ENCODE measurements around the gene SCNN1G.
"Not testable (repeated sequence)": the region's sequence is repeated elsewhere in the genome, so short reads cannot be mapped to it uniquely, and the experiment has no call there.

The SCNN1G gene

DNA sequence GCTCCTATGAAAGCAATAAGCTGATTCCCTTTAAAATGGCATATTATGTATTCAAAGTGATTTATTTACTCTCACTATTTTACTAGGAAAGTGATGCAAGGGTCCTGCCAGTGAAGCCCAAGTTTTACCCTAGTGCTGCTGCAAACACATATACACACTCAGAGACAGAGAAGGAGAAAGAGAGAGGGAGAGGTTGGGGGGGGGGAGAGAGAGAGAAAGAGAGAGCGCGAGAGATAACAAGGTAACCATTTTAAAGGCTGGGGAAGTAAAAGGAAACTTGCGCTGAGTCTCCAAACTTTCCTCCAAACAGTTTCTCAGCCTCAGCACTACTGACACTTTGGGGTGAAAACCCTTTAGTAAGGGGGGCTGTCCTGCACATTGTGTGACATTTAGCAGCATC is 39.2 kb upstream of the SCNN1G start:
- H3K27ac ChIP-seq (ENCODE audit: low read depth in 2 of 2, low read length in 2 of 2), result no peak overlapping the region
- no peak overlapping the region for H3K4me3 ChIP-seq (ENCODE audit: low read length in 2 of 2)
- no peaks in the 10 kb centered on the region for H3K9me3 ChIP-seq (ENCODE audit: control insufficient read depth in 2 of 2, low read length in 2 of 2)
- no peaks in the 10 kb centered on the region for H3K27me3 ChIP-seq (ENCODE audit: control insufficient read depth in 2 of 2, insufficient read depth in 2 of 2, low read length in 2 of 2)
- H3K4me1 ChIP-seq (ENCODE audit: control insufficient read depth in 2 of 2, insufficient read depth in 2 of 2, low read length in 2 of 2), result peaks cover 4 to 13% of the 10 kb centered on the region in 2 donors
- no peaks in the 10 kb centered on the region for H3K36me3 ChIP-seq (ENCODE audit: control insufficient read depth in 2 of 2, insufficient read depth in 2 of 2, low read length in 2 of 2)
- H3K9ac ChIP-seq (ENCODE audit: low read depth in 1 of 2, low read length in 2 of 2), result no peak overlapping the region

DNA sequence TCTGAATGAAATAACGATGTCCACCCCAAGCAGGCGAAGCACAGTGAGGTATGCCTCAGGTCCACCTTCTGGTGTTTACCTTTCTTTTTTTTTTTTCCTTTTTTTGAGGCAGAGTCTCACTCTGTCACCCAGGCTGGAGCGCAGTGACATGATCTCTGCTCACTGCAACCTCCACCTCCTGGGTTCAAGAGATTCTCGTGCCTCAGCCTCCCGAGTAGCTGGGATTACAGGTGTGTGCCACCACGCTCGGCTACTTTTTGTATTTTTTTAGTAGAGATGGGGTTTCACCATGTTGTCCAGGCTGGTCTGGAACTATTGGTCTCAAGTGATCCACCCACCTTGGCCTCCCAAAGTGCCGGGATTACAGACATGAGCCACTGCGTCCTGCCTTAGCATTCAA is 38.2 kb upstream of the SCNN1G start:
- H3K9me3 ChIP-seq (ENCODE audit: control insufficient read depth in 2 of 2, low read length in 2 of 2); H3K9ac ChIP-seq (ENCODE audit: low read depth in 1 of 2, low read length in 2 of 2); H3K36me3 ChIP-seq (ENCODE audit: control insufficient read depth in 2 of 2, insufficient read depth in 2 of 2, low read length in 2 of 2); H3K27ac ChIP-seq (ENCODE audit: low read depth in 2 of 2, low read length in 2 of 2); H3K4me3 ChIP-seq (ENCODE audit: low read length in 2 of 2); H3K27me3 ChIP-seq (ENCODE audit: control insufficient read depth in 2 of 2, insufficient read depth in 2 of 2, low read length in 2 of 2): not testable (repeated sequence)
- H3K4me1 ChIP-seq (ENCODE audit: control insufficient read depth in 2 of 2, insufficient read depth in 2 of 2, low read length in 2 of 2), result peaks cover 5 to 14% of the 10 kb centered on the region in 2 donors

DNA sequence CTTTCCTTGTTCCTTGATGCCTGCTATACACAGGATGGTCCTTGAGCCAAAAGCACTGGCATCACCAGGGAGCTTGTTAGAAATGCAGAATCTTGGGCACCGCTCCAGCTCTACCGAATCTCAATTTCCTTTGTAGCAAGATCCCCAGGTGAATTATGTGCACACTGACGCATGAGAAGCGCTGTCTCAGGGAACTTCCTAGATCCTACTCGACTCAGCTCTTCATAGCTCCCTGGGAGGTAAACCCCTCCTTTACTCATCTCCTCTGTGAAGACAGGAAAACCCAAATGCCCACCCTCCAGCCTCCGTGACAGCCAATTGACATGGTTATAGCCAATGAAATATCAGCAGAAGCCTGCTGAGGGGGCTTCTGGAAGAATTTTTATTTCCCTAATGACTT is 37.4 kb upstream of the SCNN1G start:
- no peaks in the 10 kb centered on the region for H3K27me3 ChIP-seq (ENCODE audit: control insufficient read depth in 2 of 2, insufficient read depth in 2 of 2, low read length in 2 of 2)
- no peak overlapping the region for H3K27ac ChIP-seq (ENCODE audit: low read depth in 2 of 2, low read length in 2 of 2)
- no peaks in the 10 kb centered on the region for H3K36me3 ChIP-seq (ENCODE audit: control insufficient read depth in 2 of 2, insufficient read depth in 2 of 2, low read length in 2 of 2)
- no peak overlapping the region for H3K4me3 ChIP-seq (ENCODE audit: low read length in 2 of 2)
- H3K9ac ChIP-seq (ENCODE audit: low read depth in 1 of 2, low read length in 2 of 2), result no peak overlapping the region
- H3K9me3 ChIP-seq (ENCODE audit: control insufficient read depth in 2 of 2, low read length in 2 of 2), result no peaks in the 10 kb centered on the region
- H3K4me1 ChIP-seq (ENCODE audit: control insufficient read depth in 2 of 2, insufficient read depth in 2 of 2, low read length in 2 of 2), result peaks cover 10 to 19% of the 10 kb centered on the region in 2 donors

DNA sequence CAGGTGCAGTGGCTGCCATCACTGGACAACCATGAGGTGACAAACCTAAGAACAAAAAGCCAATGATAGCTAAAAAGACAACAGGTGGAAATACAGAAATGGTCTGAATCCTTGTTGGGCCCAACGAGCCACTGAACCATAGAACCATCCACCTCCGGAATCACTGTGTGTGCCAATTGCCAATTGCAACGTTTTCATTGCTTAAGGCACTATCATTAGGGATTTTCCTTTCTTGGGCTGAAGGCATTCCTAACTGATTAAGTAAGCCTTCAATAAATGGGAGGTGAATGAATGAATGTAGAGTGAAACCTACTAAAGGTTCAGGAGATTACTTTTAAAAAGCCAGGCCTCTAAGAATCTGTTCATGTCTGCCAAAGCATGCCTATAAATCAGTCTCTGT is 36.9 kb upstream of the SCNN1G start:
- Histone ChIP-seq H3K9me3 (ENCODE audit: control insufficient read depth in 2 of 2, low read length in 2 of 2) (no peaks in the 10 kb centered on the region), H3K36me3 (ENCODE audit: control insufficient read depth in 2 of 2, insufficient read depth in 2 of 2, low read length in 2 of 2) (no peaks in the 10 kb centered on the region), H3K4me1 (ENCODE audit: control insufficient read depth in 2 of 2, insufficient read depth in 2 of 2, low read length in 2 of 2) (peaks cover 10 to 19% of the 10 kb centered on the region in 2 donors), H3K27me3 (ENCODE audit: control insufficient read depth in 2 of 2, insufficient read depth in 2 of 2, low read length in 2 of 2) (no peaks in the 10 kb centered on the region), H3K27ac (ENCODE audit: low read depth in 2 of 2, low read length in 2 of 2) (no peak overlapping the region), H3K4me3 (ENCODE audit: low read length in 2 of 2) (no peak overlapping the region), H3K9ac (ENCODE audit: low read depth in 1 of 2, low read length in 2 of 2) (no peak overlapping the region)

DNA sequence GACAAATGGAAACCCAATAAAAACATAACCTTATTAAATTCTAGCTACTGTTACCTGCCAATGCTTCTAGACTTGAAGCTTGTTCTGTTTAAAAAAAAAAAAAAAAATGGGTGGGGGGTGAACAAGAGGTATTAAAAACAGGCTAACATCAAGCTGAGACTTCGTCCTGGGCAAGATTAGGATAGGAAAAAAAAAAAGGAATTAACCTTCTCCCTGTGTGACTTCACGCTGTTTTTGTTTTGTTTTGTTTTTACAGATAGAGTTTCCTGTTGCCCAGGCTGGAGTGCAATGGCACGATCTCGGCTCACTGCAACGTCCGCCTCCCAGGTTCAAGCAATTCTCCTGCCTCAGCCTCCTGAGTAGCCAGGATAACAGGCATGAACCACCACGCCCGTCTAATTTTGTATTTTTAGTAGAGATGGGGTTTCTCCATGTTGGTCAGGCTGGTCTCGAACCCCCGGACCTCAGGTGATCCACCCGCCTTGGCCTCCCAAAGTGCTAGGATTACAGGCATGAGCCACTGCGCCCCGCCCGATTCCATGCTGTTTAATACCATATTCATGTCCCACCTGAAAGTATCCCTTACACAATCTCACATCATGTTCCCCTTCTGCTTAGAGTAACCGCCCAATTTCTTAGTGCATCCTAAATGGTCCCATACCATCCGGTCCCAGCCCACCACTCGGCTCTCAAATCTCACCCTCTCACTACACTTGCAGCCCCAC is 35.5 kb upstream of the SCNN1G start:
- no peak overlapping the region for H3K4me3 ChIP-seq (ENCODE audit: low read length in 2 of 2)
- no peak overlapping the region for H3K27ac ChIP-seq (ENCODE audit: low read depth in 2 of 2, low read length in 2 of 2)
- H3K36me3 ChIP-seq (ENCODE audit: control insufficient read depth in 2 of 2, insufficient read depth in 2 of 2, low read length in 2 of 2), result no peaks in the 10 kb centered on the region
- H3K9ac ChIP-seq (ENCODE audit: low read depth in 1 of 2, low read length in 2 of 2), result no peak overlapping the region
- no peaks in the 10 kb centered on the region for H3K9me3 ChIP-seq (ENCODE audit: control insufficient read depth in 2 of 2, low read length in 2 of 2)
- no peaks in the 10 kb centered on the region for H3K27me3 ChIP-seq (ENCODE audit: control insufficient read depth in 2 of 2, insufficient read depth in 2 of 2, low read length in 2 of 2)
- peaks cover 10 to 16% of the 10 kb centered on the region in 2 donors for H3K4me1 ChIP-seq (ENCODE audit: control insufficient read depth in 2 of 2, insufficient read depth in 2 of 2, low read length in 2 of 2)

DNA sequence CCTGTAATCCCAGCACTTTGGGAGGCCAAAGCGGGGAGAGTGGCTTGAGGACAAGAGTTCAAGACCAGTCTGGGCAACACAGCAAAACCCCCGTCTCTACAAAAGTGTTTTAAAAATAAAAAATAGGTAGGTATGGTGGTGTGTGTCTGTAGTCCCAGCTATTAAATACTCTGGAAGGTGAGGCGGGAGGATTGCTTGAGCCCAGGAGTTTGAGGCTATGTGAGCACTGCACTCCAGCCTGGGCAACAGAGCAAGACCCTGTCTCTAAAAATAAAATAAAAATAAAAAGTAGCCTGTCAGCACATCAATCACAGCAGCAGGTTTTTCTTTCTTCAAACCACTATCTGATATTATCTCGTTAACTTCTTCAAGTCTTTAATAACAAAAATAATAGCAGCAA is 34.9 kb upstream of the SCNN1G start:
- H3K36me3 ChIP-seq (ENCODE audit: control insufficient read depth in 2 of 2, insufficient read depth in 2 of 2, low read length in 2 of 2), result no peaks in the 10 kb centered on the region
- peaks cover 0 to 2% of the 10 kb centered on the region in 2 donors for H3K27me3 ChIP-seq (ENCODE audit: control insufficient read depth in 2 of 2, insufficient read depth in 2 of 2, low read length in 2 of 2)
- no peaks in the 10 kb centered on the region for H3K9me3 ChIP-seq (ENCODE audit: control insufficient read depth in 2 of 2, low read length in 2 of 2)
- H3K9ac ChIP-seq (ENCODE audit: low read depth in 1 of 2, low read length in 2 of 2), result no peak overlapping the region
- H3K27ac ChIP-seq (ENCODE audit: low read depth in 2 of 2, low read length in 2 of 2), result no peak overlapping the region
- H3K4me3 ChIP-seq (ENCODE audit: low read length in 2 of 2), result peak overlapping the region in 1 of 2 donors; percentile 80
- H3K4me1 ChIP-seq (ENCODE audit: control insufficient read depth in 2 of 2, insufficient read depth in 2 of 2, low read length in 2 of 2), result peaks cover 10 to 16% of the 10 kb centered on the region in 2 donors

DNA sequence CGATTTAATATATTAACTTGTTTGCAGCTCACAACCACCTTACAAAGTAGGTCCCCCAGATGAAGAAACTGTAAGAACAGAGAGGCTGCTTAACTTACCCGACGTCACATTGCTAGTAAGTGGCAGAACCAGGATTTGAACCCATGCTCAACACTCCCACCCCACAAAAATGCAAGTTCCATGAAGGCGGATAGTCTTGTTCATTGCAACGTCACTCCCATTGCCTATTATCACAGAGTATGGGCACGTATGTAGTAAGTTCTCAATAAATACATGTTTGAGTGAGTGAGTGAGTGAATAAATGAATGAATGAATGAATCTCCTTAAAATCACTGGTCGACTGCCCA is 34.4 kb upstream of the SCNN1G start:
- no peaks in the 10 kb centered on the region for H3K36me3 ChIP-seq (ENCODE audit: control insufficient read depth in 2 of 2, insufficient read depth in 2 of 2, low read length in 2 of 2)
- H3K9ac ChIP-seq (ENCODE audit: low read depth in 1 of 2, low read length in 2 of 2), result peak overlapping the region in 1 of 2 donors; percentile 75
- peak overlapping the region; percentile 80 to 82 for H3K4me3 ChIP-seq (ENCODE audit: low read length in 2 of 2)
- no peaks in the 10 kb centered on the region for H3K9me3 ChIP-seq (ENCODE audit: control insufficient read depth in 2 of 2, low read length in 2 of 2)
- H3K4me1 ChIP-seq (ENCODE audit: control insufficient read depth in 2 of 2, insufficient read depth in 2 of 2, low read length in 2 of 2), result peaks cover 10 to 16% of the 10 kb centered on the region in 2 donors
- peak overlapping the region; percentile 61 to 70 for H3K27ac ChIP-seq (ENCODE audit: low read depth in 2 of 2, low read length in 2 of 2)
- H3K27me3 ChIP-seq (ENCODE audit: control insufficient read depth in 2 of 2, insufficient read depth in 2 of 2, low read length in 2 of 2), result peaks cover 0 to 3% of the 10 kb centered on the region in 2 donors

DNA sequence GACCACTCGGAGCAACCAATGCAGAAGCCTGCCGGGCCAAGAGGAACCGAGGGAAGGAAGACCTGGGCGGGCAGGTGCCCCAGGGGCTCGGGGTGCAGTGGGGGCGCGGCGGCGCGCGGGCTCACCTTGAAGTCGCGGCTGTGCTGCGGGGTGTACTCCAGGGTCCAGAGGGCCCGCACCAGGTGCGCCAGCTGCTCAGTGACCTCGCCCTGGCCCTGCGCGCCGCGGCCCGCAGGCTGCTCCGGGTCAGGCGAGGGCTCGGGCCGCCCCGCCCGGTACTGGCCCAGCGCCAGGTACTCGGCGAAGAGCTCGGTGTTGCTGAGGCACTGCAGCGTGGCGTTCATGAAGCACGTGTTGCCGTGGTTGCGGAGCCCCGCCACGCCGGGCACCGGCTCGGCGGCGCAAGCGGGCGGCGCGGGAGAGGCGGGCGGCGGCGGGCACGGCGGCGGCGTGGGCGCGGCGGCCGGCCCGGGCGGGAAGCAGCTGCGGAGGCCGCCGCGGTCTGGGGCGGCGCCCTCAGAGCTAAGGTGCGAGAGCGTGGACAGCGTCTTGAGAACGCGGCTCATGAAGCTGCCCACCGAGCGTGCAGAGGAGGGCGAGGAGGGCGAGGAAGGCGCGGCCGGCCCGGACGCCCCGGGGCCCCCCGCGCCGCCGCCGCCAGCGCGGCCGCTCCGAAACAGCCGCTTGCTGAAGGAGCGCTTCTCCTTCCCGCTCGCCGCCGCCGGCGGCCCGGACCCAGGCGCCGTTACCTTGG is 33.9 kb upstream of the SCNN1G start:
- peak overlapping the region in 1 of 2 donors; percentile 75 for H3K9ac ChIP-seq (ENCODE audit: low read depth in 1 of 2, low read length in 2 of 2)
- peak overlapping the region; percentile 80 to 82 for H3K4me3 ChIP-seq (ENCODE audit: low read length in 2 of 2)
- peaks cover 10 to 16% of the 10 kb centered on the region in 2 donors for H3K4me1 ChIP-seq (ENCODE audit: control insufficient read depth in 2 of 2, insufficient read depth in 2 of 2, low read length in 2 of 2)
- H3K36me3 ChIP-seq (ENCODE audit: control insufficient read depth in 2 of 2, insufficient read depth in 2 of 2, low read length in 2 of 2), result no peaks in the 10 kb centered on the region
- H3K27ac ChIP-seq (ENCODE audit: low read depth in 2 of 2, low read length in 2 of 2), result peak overlapping the region; percentile 61 to 70
- H3K27me3 ChIP-seq (ENCODE audit: control insufficient read depth in 2 of 2, insufficient read depth in 2 of 2, low read length in 2 of 2), result peaks cover 0 to 3% of the 10 kb centered on the region in 2 donors
- no peaks in the 10 kb centered on the region for H3K9me3 ChIP-seq (ENCODE audit: control insufficient read depth in 2 of 2, low read length in 2 of 2)

DNA sequence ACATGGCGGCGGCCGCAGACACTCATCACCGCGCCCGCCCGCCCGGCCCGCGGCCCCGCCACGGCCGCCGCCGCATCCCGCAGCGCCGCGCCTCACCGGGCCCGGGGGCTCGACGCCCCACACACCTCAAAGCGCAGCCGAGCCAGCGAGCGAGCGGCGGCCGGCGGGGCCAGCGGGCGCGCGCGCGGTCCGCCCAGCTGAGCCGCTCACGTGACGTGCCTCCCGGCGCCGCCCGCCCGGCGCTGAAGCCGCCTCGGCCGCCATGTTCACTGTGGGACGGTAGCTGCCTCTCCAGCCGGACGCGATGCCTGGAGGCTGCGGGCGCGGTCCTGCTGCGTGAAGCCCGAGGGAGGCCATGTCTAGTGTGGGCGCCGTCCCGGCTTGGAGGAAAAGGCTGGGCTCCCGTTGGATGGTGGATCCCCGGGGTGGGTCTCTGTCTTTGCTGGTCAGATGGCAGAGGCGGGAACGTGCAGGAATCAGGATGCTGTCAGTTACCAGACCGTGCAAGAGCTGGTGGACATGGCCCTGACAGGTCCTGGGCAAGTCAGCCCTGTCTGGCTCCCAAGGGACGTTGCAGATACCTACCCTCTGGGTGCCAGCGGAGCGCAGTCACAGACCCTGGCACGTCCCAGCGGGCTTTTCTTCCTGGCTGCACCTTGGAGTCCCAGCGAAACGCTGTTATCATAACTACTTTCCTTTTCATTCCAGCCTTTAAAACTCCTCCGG is 33.1 kb upstream of the SCNN1G start, which contains the start of gene USP31:
Gene USP31 (minus strand): TSS at position 186 of the 726 bp plus-strand sequence. CDS start 182 bp downstream, at position 4.
- peaks cover 10 to 16% of the 10 kb centered on the region in 2 donors for H3K4me1 ChIP-seq (ENCODE audit: control insufficient read depth in 2 of 2, insufficient read depth in 2 of 2, low read length in 2 of 2)
- H3K4me3 ChIP-seq (ENCODE audit: low read length in 2 of 2), result peak within 1 kb of the TSS; percentile 80 to 82
- peak within 1 kb of the TSS; percentile 61 to 70 for H3K27ac ChIP-seq (ENCODE audit: low read depth in 2 of 2, low read length in 2 of 2)
- peak within 1 kb of the TSS; percentile 5 to 75 for H3K9ac ChIP-seq (ENCODE audit: low read depth in 1 of 2, low read length in 2 of 2)
- H3K27me3 ChIP-seq (ENCODE audit: control insufficient read depth in 2 of 2, insufficient read depth in 2 of 2, low read length in 2 of 2), result peaks cover 0 to 3% of the 10 kb centered on the region in 2 donors
- no peaks in the 10 kb centered on the region for H3K9me3 ChIP-seq (ENCODE audit: control insufficient read depth in 2 of 2, low read length in 2 of 2)
- H3K36me3 ChIP-seq (ENCODE audit: control insufficient read depth in 2 of 2, insufficient read depth in 2 of 2, low read length in 2 of 2), result no peaks in the 10 kb centered on the region

DNA sequence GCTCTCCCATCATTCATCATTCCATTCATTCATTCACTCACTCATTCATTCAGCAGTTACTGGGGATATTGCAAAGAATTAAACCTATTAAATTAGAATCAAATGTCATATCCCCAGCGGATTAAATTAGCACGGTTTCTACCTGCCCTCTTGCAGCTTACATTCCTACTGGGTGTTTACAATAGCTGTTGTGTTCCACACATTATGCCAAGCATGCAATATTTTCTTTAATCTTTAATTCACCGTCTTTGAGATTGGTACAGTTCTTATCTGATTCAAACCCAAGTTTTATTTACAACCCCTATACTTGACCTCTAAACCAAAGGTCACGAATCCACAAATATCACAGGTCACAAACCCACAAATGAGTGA is 32.6 kb upstream of the SCNN1G start:
- no peaks in the 10 kb centered on the region for H3K9me3 ChIP-seq (ENCODE audit: control insufficient read depth in 2 of 2, low read length in 2 of 2)
- no peak overlapping the region for H3K27ac ChIP-seq (ENCODE audit: low read depth in 2 of 2, low read length in 2 of 2)
- peak overlapping the region in 1 of 2 donors; percentile 36 for H3K9ac ChIP-seq (ENCODE audit: low read depth in 1 of 2, low read length in 2 of 2)
- H3K27me3 ChIP-seq (ENCODE audit: control insufficient read depth in 2 of 2, insufficient read depth in 2 of 2, low read length in 2 of 2), result peaks cover 0 to 3% of the 10 kb centered on the region in 2 donors
- peaks cover 10 to 16% of the 10 kb centered on the region in 2 donors for H3K4me1 ChIP-seq (ENCODE audit: control insufficient read depth in 2 of 2, insufficient read depth in 2 of 2, low read length in 2 of 2)
- no peaks in the 10 kb centered on the region for H3K36me3 ChIP-seq (ENCODE audit: control insufficient read depth in 2 of 2, insufficient read depth in 2 of 2, low read length in 2 of 2)
- peak overlapping the region; percentile 78 to 80 for H3K4me3 ChIP-seq (ENCODE audit: low read length in 2 of 2)

Data from mucosa of rectum (tissue), 2 donors.